HepG2 (cell line): Measurements from ENCODE around the gene MAPK11. TPM values are rescaled to one million over a fixed set of nuclear protein-coding genes. Genes with fewer than 3 reads are reported as not detected.
A peak's percentile ranks its signal among the peaks of the same experiment; 100 is the strongest.

Source experiments
- ATF1 ChIP-seq: IDR thresholded peaks from 2 replicates; pipeline ENCODE4 v1.6.1; 2016; ENCODE audit warnings: mild to moderate bottlenecking, control low read depth
- HDAC1 ChIP-seq: sonication (generic); formaldehyde crosslinking; IDR thresholded peaks from 2 replicates; pipeline ENCODE4 v1.5.1; 2020; ENCODE audit warnings: mild to moderate bottlenecking, missing genetic modification reagents
- KDM5A ChIP-seq: fragments of 200-600 bp; sonication (generic); IDR thresholded peaks from 2 replicates; pipeline ENCODE4 v1.7.0; 2018; ENCODE audit warnings: antibody characterized with exemption, mild to moderate bottlenecking, low read length, borderline replicate concordance
- ONECUT2 ChIP-seq: sonication (generic); formaldehyde crosslinking; IDR thresholded peaks from 2 replicates; pipeline ENCODE4 v1.4.0; 2020; ENCODE audit warnings: missing genetic modification reagents
- SETDB1 ChIP-seq: sonication (generic); formaldehyde crosslinking; IDR thresholded peaks from 2 replicates; pipeline ENCODE4 v1.5.1; 2020; ENCODE audit warnings: missing genetic modification reagents, mild to moderate bottlenecking, borderline replicate concordance
- TARDBP ChIP-seq: sonication (generic); formaldehyde crosslinking; IDR thresholded peaks from 2 replicates; pipeline ENCODE4 v1.8.0; 2022; ENCODE audit warnings: mild to moderate bottlenecking, missing genetic modification reagents
- TCF12 ChIP-seq, 2 experiments: fragments of 450-650 bp in 1 of 2; sonication (generic) in 1 of 2; formaldehyde crosslinking in 1 of 2; IDR thresholded peaks; 2 replicates each; pipeline versions ENCODE4 v1.6.1 to v1.8.0; 2017 to 2022; ENCODE audit warnings: antibody characterized with exemption in 1 of 2, mild to moderate bottlenecking in 1 of 2, missing genetic modification reagents in 1 of 2, moderate library complexity in 1 of 2
- THAP11 ChIP-seq: IDR thresholded peaks from 2 replicates; pipeline ENCODE4 v1.6.1; 2016; ENCODE audit warnings: missing biosample characterization, missing genetic modification reagents
- TSC22D2 ChIP-seq: sonication (generic); formaldehyde crosslinking; IDR thresholded peaks from 2 replicates; pipeline ENCODE4 v1.5.1; 2020; ENCODE audit warnings: missing genetic modification reagents, mild to moderate bottlenecking, borderline replicate concordance
- ZC3H4 ChIP-seq: sonication (generic); formaldehyde crosslinking; IDR thresholded peaks from 2 replicates; pipeline ENCODE4 v1.4.0; 2020; ENCODE audit warnings: missing genetic modification reagents, borderline replicate concordance
- ZFP82 ChIP-seq: sonication (generic); formaldehyde crosslinking; IDR thresholded peaks from 2 replicates; pipeline ENCODE4 v1.5.1; 2020; ENCODE audit warnings: mild to moderate bottlenecking, missing genetic modification reagents, borderline replicate concordance
- ZFP90 ChIP-seq: sonication (generic); formaldehyde crosslinking; IDR thresholded peaks from 2 replicates; pipeline ENCODE4 v1.8.0; 2022; ENCODE audit warnings: missing genetic modification reagents, mild to moderate bottlenecking, inconsistent platforms, borderline replicate concordance
- ZNF512 ChIP-seq: sonication (generic); formaldehyde crosslinking; IDR thresholded peaks from 2 replicates; pipeline ENCODE4 v1.4.0; 2020; ENCODE audit warnings: mild to moderate bottlenecking, missing genetic modification reagents
- ZNF564 ChIP-seq: sonication (generic); formaldehyde crosslinking; IDR thresholded peaks from 2 replicates; pipeline ENCODE4 v1.8.1; 2023; ENCODE audit warnings: mild to moderate bottlenecking, missing genetic modification reagents
- ZNF687 ChIP-seq: sonication (generic); formaldehyde crosslinking; IDR thresholded peaks from 2 replicates; pipeline ENCODE4 v1.5.1; 2020; ENCODE audit warnings: mild to moderate bottlenecking, missing genetic modification reagents, moderate library complexity
- polyA plus RNA-seq, 8 experiments: library from polyadenylated mRNA; depleted of rRNA in 3 of 8; stranded (reverse) in 7 of 8; unstranded in 1 of 8; fragments of >200 nt; fragmentation: Illumina TruSeq in 4 of 8; extraction: Trizol in 4 of 8; gene quantifications; 2 replicates each; pipeline versions ENCODE4 v1.2.1 to v1.2.3, GENCODE V29; 2011 to 2016; ENCODE audit warnings: low read depth in 4 of 8, missing spikeins in 1 of 8, mixed read lengths in 1 of 8; ENCODE audit not compliant: insufficient read depth in 1 of 8
- total RNA-seq, 5 experiments: library from RNA; depleted of rRNA; stranded (reverse); fragments of >200 nt; fragmentation: Illumina TruSeq; extraction: Trizol; gene quantifications; 2 replicates each; pipeline ENCODE4 v1.2.3, GENCODE V29; 2016; ENCODE audit warnings: low read depth in 1 of 5

MAPK11 gene
- total and polyA plus RNA-seq, 2 of the 13 experiments (the other 11 are each of a cell fraction or from before 2014, with no cell fraction given) = 0.15 to 0.17 TPM

- TF ChIP-seq ONECUT2 (CRISPR knock-in tag) = no peak
- no peak for TF ChIP-seq ZC3H4
- TF ChIP-seq ZNF564 (CRISPR knock-in tag) = peak; percentile 73; the same call in 1 of the 2 replicates
- TF ChIP-seq TARDBP = no peak
- TF ChIP-seq ZNF687 = peak; percentile 22
- no peak for TF ChIP-seq ATF1
- no peak for TF ChIP-seq TCF12 (IDR thresholded peaks at IDR 0.05)
- TF ChIP-seq TCF12 (CRISPR knock-in tag; IDR thresholded peaks at IDR 0.05) = no peak
- no peak; the same call in 1 of the 2 replicates for TF ChIP-seq ZFP90 (CRISPR knock-in tag)
- TF ChIP-seq ZFP82 (CRISPR knock-in tag) = peak; percentile 76; the same call in 1 of the 2 replicates
- TF ChIP-seq HDAC1 (CRISPR knock-in tag) = peak; percentile 32; the same call in 1 of the 2 replicates
- no peak for TF ChIP-seq TSC22D2 (CRISPR knock-in tag)
- no peak for TF ChIP-seq ZNF512 (CRISPR knock-in tag)
- no peak for TF ChIP-seq KDM5A
- no peak for TF ChIP-seq SETDB1 (CRISPR knock-in tag)
- no peak for TF ChIP-seq THAP11 (CRISPR knock-in tag)
These were observed 36.9 kb upstream of the MAPK11 start, which contains the start of gene PLXNB2 (continued) for GRCh38 chr22:50306753-50307749.
